ENCODE results near the gene TSPAN5.

Gene TSPAN5

DNA sequence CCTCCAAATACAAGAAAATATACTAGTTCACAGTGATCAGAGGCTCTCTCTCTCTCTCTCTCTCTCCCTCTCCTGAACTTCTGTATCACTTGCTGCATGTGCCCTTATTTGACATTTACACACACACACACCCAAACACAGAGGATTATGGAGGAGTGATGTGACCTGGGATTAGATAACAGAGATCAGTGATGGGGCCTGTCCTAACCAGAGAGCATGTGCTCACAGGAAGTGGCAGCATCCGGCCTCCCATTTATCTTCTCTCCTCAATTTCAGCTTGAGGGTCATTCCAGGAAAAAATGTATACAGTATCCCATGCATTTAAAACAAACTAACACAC, 143.0 kb downstream of the TSPAN5 start:
- FAIRE-seq: no peak

DNA sequence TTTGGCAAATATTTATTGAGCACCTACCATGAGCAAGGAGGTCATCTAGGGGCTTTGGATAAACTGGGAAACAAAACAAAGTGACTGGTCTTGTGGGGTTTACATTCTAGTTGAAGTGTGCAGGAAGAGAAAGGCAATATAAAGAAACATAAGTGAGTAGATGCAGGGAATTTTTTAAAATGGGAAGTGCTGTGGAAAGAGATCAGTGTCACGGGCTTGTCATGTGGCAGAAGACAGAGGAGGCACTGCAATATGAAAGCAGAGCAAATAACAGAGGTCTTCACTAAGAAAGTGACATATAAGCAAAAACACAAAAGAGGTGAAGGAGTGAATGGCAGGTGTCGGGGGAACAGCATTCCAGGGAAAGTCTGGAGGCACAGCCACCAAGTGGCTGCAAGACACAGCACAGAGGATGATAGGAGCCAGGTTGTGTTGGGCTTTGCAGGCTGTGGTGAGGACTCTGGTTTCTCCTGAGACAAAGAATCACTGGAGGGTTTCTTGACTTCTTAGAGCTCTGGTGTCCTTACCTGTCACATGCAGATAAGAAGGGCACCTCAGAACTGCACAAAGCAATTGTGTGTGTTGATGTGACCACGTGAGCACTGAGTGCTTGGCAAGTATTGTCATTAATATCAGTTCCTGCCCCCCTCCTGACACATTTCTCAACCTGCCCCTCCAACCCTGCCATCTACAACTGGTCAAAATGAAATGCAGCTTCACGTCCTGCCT, 143.5 kb downstream of the TSPAN5 start:
- no peak for FAIRE-seq

DNA sequence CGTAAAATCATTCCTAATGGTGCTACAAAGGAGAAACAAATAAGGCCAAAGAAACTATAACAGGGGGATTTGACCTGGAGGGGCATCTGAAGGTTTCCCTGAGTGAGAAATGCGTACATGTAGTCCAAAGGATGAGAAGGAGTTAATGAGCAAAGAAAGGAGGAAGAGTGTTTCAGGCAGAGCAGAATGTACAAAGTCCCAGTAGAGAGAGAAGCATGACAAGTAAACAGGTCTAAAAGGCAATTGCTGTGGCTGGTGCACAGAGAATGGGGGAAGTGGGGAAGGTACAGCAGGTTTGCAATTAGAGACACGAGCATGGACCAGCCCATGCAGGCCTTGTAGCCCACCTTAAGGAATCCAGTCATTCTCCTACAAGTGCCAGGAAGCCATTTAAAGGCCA, 145.5 kb downstream of the TSPAN5 start:
- FAIRE-seq: no peak

DNA sequence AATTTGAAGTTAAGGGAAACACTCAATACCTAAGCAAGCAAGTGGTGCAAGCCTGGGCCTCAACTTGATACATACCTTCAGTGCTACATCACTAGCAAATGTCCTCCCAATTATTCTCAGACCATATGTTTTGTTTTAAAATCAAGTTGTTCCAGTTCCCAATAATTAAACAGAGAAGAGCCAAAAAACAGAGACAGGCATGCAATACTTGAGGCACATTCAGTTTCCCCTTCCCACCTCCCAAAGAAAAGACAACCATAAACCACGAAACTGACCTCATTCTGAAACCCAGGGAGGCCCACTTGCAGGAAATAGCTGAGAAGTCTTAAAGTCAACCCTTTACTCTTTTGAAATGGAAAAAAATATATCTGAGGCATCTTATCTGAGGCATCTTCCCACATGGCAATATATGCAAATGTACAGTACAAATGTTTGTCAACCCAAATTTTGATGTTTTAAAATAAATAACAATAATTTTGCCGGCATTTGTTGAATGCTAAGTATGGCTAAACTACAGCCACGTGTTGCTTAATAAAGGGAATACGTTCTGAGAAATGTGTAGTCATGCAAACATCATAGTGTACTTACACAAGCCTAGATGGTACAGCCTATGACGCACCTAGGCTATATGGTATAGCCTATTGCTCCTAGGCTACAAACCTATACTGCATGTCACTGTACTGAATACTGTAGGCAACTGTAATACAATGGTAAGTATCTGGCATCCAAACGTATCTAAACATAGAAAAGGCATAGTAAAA, 147.5 kb downstream of the TSPAN5 start:
- FAIRE-seq: no peak

DNA sequence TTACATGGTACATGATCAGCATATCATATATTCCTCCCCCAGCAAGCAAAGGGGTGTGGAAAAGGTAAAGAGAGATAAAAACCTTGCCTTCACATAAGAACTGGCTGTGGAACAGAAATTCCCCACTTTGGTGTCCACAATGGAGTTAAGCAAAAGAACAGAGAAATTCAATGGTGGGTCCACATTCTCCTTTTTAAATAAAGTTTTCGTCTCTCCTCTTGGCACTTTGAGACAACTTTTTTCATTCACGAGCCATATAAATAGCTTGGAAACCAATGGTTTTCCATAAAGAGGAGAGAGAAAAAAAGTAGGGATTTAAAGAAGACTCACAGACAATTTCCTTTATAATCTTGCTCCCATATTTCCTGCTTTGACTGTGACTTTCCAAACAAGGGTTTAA, 148.1 kb downstream of the TSPAN5 start:
- no peak for FAIRE-seq

DNA sequence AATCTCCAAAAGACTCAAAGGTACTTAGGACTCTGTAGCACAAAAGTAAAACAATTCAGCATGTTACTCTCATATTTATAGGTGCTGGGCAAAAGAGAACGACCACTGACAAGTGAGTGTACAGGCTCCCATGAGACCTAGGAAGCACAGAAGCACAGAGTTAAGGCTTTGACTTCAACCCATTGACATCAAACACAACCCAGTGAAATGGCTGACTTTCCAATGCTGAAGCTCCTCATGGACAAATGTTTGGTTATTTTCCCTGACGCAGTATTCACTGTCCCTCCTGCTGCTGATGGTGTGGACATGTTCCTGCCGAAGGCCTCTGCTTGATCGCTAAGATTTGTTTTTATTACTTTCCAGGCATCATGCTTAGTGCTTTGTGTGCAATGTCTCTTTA, 148.7 kb downstream of the TSPAN5 start:
- no peak for FAIRE-seq

DNA sequence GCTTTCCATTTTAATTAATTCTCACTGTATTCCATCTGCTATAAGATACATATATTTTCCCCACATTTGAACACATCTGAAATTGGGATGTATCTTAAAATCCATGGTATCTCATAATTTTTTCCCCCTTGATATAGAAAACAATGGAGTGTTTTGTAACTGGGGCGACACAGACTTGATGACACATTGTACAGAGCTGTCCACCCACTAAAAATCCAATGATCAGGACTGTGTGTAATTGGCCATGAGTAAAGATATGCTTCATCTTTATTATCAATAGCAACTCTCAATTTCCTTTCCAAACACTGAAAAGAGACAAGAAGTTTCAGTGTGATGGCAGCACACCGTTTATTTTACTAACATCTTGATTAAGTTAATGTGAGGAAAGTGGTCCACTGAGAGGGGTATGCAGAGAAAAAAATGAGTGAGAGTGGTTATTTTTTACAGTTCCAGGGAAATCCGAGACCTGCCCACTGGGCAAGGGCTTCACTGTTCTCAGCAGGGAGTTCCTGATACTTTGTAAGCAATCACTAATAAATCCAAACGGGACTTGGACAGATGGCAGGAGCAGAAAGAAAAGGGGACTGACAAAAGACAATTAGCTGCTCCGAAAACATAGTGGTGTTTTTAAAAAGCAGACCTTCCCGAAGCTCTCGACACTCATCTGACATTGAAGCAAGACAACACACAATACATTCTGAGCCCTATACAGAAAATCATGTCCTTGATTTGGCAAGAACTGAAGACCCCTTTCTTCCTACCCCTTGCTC, 149.4 kb downstream of the TSPAN5 start:
- FAIRE-seq: no peak

DNA sequence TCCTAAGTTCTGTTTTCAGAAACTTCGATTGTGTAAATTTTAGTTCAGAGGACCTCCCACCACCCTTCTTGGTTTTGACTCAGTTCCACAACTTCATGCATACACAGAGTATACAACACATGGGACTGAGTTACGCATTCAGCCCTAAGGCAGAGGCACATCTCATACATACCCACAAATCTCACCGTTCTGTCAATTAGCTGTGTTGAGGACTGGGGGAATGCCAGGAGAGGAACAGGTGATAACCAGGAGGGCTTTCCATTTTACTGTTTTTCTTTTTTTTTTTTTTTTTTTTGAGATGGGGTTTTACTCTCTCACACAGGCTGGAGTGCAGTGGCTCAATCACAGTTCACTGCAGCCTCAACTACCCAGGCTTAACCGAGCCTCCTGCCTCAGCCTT, 150.2 kb downstream of the TSPAN5 start:
- no peak for FAIRE-seq

DNA sequence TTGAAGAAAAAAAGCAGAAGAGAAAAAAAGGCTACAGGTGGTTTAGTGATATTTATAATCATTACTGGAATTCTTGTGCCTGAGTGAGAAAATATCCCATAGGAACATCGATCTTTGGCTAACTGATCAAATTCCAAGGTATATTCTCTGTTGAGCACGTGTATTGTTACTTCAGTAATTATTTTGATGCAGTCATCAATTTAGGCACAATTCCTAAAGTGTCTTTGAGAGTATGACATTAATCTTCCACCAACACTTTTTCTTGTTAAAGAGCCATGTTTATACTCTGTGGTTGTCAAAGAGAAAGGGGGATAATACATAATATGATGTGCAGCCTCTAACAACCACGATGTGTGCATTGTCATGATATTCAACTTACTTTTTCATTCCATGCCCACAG, 151.1 kb downstream of the TSPAN5 start:
- FAIRE-seq: no peak

DNA sequence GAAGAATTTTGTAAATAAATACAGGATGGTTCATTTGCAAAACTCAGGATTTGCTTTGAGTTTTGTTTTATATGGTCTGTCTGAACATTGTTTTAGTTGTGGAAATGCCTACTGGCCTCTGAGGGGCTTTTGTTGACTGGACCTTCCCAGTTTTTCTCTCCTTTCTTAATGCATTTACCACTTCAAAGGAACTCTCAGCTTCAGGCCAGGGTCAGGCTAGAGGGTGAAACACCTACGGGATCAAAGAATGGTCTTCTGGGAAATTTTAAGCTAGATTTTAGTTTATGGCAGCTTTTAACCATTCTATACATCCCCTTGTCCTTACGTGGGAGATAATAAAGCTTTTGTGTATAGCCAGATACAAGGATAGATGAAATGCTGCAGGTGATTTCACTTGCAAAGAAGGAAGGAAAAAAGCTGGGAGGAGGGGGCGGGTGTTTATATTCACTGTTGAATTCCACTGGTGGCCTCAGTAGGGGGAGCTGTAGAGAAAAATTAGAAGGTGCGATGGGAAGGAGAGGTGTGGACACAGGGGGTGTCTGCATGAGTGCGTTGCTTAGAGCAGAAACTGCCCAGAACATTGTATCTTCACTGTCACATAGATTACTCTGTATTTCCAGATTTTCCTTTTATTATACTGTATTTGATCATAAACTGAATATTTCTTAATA, 151.8 kb downstream of the TSPAN5 start:
- no peak for FAIRE-seq

DNA sequence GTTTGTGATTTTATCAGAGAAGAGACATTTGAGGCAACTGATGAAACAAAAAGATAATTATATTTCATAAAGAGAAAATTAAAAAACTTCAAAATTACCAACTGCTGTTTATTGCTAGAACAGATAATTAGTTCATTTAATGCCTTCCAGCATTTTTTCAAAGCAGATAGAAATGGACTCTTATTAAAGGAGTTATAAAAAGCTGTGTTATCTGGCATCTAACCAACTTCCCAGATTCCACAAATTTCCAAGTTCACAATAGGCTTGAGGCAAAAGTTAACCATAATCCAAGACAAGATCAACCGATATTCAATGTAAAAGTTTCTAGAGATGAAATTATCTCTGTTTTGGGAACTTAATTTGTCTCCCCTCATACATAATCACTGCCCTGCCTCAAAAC, 152.4 kb downstream of the TSPAN5 start:
- no peak for FAIRE-seq

DNA sequence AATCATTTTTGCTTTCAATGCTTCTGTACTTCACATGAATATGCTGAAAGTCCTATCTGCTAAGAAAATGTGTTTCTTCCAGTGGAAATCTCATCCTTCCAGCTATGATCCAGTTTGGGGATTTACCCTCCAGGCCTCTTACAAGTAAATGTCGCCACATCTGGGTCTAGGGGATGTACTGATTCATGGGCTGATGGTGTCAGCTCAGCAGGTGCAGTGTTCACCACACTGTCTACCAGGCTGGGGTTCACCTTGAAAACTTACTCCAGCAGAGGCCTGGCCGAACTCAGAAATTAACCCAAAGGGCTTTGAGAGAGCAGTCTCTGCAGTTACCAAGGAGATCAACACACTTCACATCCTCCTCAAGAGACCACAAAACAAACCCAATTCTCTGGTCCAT, 154.3 kb downstream of the TSPAN5 start:
- FAIRE-seq: no peak

DNA sequence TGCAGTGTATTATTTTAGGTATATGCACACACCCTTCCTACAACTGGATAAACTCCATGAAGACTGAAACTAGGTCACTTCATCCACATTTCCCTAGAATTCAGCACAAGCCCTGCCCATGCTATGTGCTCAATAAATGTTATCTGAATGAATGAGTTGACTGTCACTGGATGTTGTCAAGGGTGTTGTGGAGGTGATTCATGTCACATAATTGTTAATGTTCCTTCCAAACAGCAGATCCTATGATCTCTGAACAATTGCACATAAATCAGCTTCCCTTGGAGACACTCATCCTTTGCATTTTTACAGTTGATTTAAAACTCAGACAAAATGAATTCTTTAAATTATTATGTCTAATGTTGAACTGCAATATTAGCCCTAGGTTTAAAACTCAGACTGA, 154.7 kb downstream of the TSPAN5 start:
- no peak for FAIRE-seq

DNA sequence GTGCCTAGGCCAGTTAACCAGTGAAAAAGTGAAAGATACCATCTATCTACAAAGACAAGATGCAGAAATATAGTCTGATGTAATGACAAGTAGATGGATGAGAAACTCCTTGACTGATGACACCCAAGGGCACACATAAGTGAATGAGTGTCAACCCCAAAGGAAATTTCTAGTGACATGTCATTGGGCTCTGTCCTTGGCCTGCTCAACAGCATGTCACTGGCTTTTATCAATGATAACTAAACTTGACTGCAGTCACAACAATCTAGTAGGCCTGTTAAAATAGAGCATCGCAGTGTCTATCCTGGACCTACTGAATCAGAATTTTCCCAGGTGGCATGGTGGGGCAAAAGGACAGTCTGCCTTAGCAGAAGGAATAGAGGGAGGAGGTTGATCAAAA, 155.8 kb downstream of the TSPAN5 start:
- no peak for FAIRE-seq

DNA sequence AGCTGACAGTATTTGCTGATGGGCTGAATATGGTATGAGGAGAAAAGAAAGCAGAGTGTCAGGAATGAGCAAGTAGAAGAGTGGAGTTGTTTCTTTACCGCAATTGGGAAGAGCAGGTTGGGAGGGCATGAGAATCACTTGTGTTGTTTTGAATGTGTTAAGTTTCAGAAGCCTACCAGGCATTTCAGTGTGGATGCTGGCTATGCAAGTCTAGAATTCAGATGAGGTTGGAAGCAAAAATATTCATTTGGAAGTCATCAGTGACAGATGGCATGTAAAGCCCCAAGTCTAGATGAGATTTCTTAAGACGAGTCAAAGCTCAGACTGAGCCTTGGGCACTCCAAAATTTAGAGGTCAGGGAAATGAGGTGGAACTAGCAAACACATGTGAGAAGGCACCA, 156.4 kb downstream of the TSPAN5 start:
- FAIRE-seq: no peak

DNA sequence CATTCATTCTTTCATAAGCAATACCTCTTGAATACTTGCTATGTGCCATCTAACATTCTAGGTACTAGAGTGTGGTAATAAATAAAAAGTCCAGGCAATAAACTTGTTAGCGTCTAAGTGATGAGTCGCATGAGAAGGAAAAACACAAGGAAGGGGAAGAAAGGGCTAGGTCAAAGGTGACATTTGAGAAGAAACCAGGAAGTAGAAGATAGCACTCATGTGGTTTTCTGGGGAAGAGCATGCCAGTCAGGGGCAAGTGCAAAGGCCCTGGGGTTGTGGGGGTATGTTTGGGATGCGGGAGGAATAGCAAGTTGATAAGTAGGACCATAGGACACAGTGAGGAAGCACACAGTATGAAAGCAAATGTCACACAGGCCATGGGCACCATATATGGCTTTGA, 157.0 kb downstream of the TSPAN5 start:
- FAIRE-seq: no peak

DNA sequence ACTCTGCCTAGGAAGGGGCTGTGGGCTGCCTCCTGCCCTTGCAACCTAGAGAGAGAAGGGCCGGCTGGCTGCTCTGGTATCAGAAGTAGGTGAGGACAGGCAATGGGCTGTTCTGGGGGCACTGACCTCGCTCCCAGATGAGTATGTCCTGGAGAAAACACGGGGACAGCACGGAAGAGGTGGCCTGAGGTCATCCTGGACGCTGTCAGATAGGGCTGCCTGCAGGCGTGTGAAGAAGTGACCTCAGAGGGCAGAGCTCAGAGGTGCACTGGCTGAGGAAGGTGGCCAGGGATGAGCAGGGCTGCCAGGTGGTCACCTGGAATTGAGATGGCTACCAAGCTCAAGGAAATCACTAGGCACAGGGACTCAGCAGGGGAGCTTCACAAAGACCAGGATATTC, 159.6 kb downstream of the TSPAN5 start:
- FAIRE-seq: no peak

DNA sequence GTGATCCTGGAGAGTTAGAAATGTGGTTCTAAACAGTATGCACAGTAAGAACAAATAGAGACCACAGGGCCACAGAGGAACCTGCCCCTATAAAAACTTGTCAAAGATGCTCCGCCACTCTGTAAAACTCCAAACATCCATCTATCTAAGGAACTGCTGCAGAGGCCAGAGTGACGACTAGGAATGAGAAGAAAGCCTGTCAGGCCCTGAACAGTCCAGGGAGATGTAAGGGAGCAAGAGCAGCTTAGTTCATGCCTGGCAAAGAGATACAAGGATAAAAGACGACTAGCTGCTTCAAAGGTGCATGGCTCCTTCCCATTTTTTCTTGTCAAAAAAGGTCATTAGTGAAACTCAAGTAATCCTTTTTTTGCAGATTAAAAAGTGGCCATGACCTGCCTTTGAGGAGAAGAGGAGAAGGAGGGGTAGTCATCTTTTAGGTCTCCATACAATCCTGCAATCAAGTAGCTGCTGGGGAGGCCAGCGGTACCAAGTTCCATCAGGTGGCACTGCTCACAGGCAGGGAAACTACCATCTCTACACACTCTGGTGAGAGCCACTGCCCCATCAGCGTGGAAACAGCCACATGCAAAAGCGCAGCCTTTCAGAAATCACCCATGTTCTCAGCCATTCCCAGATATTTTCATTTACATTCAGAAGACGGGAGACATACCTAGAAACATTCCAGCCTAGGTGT, 162.1 kb downstream of the TSPAN5 start:
- FAIRE-seq: no peak

DNA sequence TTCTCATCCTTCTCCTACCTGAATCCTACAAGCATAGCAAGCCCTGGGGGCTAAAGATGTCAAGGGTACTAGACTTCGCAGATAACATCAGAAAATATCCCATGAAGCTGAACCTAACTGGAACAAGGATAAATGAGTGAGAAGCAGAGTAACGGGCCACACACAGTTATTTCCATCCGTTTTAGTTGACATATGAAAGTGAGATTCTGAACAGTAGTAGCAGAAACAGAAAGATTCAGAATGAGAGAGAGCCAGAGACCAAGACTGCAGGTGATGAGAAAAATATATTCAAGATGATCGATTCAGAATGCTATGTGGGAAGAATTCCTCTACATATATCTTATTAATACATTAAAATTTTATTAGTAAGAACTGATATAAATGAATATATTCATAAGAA, 165.1 kb downstream of the TSPAN5 start:
- FAIRE-seq: no peak

DNA sequence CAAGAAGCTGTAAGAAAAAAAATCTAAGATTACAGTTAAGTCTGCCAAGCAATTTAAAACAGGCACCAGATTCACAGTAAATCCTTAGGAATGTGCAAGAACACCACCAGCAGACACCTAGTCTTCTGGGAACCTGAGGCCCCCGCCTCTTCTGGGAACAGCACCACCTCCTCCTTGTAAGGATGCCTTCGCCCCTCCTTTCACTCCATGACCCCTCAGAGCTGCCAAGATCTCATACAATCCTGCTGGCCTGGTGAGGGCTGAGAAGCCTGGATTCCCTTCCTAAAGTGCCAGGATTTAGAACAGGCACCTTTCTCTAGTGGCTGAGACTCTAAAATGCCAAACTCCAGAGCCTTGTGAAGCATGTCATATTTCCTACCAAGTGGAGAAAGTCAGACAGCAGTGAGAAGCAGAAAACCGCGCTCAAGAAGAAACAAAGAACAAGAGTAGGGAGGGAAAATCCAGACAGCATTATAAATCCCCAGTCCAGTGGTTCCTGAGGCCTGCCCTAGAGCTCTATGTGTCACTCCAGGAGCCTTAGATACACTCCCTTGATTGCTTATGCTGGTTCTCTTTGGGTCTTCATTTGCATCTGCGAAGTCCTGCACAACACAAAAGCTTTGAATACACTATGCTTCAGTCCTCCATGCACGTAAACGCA, 166.4 kb downstream of the TSPAN5 start:
- FAIRE-seq: no peak

DNA sequence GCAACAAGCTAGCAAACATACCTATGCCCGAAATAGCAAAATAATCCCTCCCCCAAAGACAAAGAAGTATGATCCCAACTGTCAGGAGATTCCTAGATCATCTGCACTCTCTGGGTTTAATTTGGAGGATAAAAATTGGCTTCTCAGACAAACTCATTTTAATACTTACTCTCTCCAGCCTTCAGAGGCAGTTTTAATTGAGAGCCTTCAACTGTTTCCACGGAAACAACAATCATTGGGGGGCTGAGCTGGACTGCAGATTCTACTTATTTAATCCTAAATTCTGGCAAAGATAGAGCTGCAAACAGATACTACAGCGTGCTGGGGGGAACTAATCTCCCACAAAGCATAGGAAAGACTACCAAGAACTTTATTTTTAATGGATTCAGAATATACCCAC, 168.2 kb downstream of the TSPAN5 start:
- FAIRE-seq: no peak

DNA sequence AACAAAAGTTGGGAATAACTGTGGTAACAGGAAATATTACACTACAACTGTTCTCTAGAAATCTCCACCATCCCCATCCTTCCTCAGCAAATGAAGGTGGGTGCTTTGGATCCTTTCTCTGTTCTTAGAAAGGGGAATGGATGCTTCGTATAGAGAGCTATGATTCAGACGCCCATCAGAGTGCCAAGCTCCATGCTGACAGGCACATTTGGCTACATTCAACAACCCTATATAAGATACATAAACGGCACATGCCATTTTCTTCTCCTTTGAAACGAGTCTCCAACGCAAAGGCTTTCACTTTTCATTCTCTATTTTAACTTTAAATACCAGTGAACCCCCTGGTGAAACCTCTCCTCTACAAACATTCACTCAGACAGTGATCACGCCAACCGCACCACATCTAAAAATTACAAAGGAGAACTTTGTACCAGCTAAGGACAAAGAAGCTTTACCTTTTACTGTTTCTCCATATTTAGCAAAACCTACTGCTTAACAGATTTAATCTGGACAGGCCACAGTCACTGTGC, 172.5 kb downstream of the TSPAN5 start:
- FAIRE-seq: no peak
